HG03060 (cell line): ENCODE measurements around the gene UBAC2.

ENCODE experiments used
- ATAC-seq: cut with Tn5 transposase; IDR thresholded peaks from one replicate; pipeline ENCODE4 v1.9.1; 2021; ENCODE audit warnings: low read depth, moderate number of reproducible peaks; ENCODE audit not compliant: unreplicated experiment

Gene UBAC2

GRCh38 chr13:99289674-99290337, 89.2 kb downstream of the UBAC2 start:
- no peak for ATAC-seq

GRCh38 chr13:99290894-99291293, 90.2 kb downstream of the UBAC2 start:
- no peak for ATAC-seq

DNA sequence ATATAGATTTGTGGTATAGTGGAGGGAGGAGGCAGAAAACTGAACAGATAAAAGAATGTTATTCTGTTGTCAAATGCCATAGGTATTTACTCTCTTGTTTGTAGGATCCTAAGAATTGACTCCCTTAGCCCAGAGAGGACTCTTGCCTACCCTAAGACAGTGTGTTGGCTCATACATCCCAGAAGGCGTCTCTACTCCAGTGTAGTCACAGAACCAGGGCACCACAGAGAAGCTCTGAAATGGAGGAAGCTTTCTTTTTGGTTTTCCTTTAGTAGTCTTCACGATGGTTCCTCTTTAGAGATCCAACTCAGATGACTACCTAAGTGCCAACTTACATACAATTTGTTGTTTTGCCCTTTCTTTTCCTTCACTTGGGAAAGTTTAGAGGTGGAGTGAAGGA, 92.5 kb downstream of the UBAC2 start:
- no peak for ATAC-seq

- ATAC-seq: no peak
Measured at GRCh38 chr13:99294198-99294597, 93.5 kb downstream of the UBAC2 start.

DNA sequence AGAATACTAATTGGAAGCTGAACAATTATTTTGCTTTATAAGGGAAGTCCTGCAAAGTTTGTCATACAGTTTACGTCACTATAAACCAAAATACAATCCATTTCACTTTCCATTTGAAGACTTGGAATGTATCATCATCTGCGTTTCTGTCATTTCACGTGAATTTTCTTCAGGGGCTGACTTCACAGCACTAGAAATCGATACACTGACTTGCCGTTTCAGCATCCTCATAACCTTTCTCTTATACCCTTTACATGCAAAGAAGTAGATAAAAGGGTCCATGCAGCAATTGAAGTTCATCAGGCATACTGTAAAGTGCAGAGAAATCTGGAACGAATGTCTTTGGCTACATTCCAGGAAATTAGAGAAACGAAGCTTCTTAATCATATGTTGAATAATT, 94.3 kb downstream of the UBAC2 start:
- ATAC-seq: no peak

DNA sequence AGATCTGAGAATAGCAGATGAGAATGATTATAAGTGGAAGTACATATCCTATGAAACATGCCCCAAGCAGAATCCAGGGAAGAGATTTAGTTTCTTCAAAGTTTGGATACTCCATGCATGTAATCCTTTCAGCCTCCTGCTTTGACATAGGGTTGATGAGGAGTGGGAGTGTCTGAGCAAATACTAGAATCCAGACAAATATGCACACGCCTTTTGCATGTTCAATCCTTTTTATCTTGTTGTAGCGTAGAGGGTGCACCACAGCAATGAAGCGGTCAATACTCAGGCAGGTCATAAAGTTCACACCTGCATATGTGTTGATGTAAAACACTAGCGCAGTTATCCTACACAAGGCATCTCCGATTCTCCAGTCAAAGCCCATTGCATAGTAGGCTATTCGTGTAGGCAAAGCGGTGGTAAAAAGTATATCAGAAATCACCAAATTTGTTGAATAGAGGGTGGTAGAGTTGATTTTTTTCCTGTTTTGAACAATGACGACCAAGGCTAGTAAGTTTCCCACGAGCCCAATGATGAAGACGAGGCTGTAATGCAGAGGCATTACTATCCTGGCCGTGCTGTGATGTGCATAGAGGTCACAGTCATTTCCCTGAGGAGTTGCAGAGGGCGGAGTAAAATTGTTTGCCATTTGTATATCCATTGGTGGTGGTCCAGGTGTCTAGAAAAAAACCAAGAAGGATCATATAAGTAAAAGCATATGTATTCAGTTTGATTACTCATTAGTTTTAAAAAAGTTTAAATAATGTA, 95.0 kb downstream of the UBAC2 start:
- ATAC-seq: no peak

GRCh38 chr13:99296398-99296797, 95.7 kb downstream of the UBAC2 start:
- ATAC-seq: peak; percentile 37

DNA sequence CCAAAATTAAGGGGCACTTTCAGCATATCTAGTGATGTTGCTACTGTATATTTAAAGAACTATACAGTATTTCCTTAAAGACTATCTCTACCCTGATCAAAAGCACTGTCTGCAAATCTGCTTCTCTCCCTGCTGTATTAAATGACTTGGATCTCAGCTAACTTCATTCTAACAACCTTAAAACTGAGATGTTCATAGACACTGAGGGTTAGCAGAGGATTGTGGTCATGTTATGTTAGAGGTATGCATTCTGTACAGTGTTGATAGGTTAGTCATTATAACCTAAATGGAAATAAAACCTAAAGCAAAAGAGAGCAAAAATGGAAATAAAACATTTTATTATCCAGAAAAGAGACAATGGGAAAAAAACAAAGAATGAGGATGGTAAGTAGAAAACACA, 96.7 kb downstream of the UBAC2 start:
- no peak for ATAC-seq

DNA sequence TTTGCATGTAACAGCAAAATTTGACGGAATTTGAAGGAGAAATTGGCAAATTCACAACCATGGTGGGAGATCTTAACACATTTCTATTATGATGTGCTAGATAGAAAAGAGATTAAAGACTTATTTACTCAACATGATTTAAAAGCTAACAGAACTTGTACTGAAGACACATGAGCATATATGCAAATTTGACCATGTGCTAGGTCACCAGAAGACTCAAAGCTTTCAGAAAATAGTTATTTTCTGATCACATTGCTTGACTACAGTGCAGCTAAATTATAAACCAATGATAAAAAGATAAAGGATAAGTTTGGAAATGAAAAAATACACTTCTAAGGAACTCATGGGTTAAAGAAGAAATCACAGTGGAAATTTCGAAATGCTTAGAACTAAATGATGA, 97.4 kb downstream of the UBAC2 start:
- no peak for ATAC-seq

DNA sequence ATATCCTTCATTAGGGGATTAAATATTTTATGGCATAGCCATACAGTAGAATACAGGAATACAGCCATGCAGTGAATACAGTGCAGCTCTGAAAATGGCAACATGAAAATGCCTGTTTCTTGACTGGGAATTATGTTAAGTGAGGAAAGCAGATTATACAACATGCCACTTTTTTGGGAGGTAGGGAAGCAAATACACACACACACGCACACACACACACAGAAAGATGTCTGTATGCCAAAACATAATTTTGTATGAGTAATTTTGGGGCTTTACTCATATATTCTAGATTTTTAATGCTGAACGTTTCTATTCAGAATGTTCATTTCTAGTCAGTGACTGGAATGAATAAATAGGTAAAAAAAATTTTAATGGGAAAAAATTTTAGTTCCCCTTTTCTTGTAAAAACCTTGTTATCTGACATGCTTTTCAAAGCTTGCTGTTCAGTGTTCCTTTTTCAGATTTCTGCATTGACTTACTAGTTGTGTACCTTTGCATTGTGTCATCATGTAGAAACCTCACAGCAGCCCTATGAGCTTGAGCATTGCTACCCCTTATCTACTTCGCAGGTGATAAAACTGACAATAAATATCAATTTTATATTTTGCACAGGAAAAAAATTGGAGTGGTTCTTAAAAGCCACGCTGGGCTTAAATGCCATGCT, 98.7 kb downstream of the UBAC2 start:
- ATAC-seq: no peak

- no peak for ATAC-seq
Measured at GRCh38 chr13:99299920-99300341, 99.3 kb downstream of the UBAC2 start.

DNA sequence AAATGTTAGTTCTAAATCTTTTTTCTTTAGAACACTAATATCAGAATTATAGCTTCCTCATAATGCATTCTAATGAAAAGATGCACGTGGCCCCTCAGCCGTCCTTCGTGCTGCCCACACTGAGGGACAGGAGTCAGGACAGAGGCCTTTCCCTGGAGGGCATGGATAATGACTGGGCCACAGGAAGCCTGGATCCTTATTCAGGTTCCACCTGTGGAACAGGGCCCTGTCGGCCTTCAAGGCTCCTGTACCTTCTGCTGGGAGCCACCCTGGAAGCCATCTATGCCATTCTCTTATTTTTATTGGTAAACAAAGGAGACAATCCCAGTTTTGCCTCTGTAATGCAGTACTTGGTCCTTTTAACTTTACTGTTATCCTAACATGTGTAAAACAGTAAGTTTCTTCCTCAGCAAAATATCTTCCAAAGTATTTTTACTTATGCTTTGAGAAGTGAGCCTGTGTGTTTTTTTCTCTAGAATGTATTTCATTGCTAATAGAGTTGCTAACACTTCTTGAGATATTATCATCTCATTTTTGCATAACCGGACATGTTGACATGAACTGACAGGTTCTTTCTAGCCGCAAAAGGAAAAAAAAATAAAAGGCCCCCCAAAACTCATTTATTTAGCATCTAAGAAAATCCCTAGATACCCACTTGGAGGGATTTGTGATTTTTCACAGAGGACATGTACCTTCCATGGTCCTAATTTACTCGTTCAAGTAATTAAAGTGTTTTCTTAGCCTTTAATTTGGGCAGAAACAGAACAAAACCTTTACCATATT, 100.6 kb downstream of the UBAC2 start:
- ATAC-seq: no peak

DNA sequence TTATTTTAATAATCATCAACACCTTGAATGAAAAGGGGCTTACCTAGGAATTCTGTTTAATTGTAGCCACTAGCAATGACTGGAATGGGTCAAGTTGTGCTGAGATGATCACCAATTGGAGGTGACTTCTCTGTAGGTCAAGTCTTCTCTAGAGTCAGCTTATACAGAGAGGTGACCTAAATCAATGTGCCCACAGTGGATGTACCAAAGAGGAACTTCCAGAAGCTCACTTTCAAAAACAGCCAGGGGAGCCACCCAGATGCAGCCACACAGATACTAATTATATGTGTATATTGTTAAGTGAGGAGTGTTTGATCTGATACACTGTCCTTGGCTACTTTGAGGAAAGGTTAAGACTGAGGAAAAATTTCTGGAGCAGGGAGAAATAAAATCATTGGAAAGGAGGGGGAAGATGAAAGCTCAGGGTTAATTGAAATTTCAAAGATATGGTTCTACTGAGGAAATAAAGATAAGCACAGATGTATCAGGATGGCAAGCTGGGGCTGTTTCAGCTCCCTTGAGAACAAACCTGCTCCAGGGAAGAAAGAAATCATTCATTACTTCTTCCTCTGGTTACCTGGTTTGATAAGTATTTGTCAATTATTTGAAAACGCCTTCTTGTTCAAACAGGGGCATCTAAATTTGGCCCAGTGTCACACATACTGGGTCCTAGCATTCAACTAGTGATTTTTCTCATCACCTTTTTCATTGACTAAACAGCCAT, 101.4 kb downstream of the UBAC2 start:
- no peak for ATAC-seq

DNA sequence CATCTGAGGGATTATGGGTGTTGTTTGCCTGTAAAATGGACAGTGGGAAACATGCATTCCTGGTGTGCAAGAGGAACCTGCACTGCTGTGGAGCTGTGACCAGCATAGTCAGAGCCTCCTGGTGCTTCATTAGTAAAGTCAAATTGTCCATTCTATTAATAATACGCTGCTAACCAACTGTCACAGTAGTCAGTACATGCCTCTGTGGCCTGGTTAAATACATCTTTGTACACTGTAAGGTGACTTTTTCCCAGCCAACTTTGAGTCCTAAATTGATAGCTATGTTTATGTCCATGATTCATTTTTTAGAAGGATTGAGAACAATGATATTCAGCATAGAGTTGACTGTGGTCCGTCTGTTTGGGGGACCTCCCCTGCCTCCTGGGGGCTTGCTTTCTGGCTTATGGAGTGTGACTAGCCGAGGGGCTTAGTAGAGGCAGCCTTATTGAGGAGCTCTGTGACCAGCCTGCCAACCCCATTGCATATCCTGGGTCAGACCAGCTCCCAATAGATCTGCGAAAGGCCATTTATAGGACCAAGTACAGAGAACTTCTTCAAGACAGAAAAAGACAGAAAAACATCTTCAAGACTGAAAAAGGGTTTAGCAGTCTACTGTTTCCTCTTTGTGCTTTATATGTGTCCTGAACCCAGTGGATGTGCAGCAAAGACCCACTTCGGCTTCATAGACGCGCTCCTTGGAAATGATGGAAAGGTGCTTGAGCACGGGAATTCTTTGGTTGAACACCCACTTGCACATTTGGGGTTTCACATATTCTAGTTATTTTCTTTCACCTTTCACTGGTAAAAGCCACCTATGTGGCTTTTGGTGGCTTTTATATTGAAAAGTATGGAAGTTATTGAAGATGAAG, 102.2 kb downstream of the UBAC2 start:
- no peak for ATAC-seq

DNA sequence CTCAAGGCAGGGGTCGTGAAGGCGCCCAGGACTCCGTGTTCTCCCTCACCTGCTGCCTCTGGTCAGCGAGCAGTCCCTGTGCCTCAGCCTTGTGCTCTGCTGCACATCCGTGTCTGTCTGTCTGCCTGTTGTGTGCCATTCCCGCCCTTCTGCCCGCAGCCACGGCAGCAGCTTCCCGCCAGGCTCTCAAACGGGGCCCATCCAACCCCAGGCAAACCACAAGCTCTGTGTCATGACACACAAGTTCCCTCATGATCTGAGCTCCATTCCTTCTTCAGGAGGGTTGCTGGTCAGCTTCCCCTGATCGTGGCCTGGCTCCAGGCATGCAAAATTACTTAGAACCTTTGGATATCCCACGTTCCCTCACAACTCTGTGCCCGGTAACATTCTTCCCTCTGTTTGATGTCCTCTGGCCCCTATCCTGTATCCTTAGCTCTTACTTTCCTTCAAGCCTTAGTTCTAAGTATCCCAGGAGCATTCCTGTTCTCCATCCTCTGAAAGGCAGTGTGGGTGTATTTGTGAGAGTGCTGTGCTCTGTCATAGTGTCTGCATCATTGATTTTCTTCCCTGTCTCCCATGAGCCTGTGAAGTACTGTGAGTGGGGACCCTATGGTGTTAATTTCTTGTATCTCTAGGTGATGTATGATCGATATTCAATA, 103.3 kb downstream of the UBAC2 start:
- no peak for ATAC-seq

- no peak for ATAC-seq
Measured at GRCh38 chr13:99304541-99304940, 103.9 kb downstream of the UBAC2 start.

GRCh38 chr13:99305158-99305557, 104.5 kb downstream of the UBAC2 start:
- no peak for ATAC-seq

DNA sequence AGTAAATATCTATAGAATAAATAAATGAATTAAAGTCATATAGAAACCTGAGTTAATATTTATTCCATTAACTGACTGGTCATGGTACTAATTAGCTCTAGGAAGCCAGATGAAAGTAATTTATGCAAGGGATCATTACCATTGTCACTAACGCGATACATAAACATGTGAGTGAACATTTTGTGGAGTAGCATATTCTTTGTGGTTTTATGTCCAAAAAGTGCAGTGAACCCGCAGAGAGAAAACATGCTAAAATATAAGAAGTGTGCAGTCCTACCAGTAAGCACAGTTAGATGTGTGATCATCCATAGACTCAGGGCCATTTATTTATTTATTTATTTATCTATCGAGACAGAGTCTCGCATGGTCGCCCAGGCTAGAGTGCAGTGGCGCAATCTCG, 104.9 kb downstream of the UBAC2 start:
- no peak for ATAC-seq

DNA sequence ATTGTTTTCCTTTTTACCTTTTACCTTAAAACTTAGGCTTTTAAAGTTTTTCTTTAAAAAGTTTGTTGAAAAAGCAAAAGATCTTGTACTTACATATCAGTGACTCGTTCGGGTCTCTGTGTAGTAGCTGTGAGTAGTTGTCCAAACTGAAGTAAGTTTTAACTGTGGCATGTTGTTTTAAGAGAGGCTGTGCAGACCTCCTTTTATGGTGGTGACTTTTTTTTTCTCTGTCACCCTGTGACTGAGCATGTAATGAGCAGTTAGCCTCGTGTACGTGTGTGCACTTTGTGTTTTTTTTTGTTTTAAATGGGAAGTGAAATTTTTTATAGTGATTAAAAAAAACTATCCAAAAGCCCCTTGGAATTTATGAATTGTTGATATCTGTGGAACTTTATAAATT, 106.6 kb downstream of the UBAC2 start, which contains the start of gene GPR183:
Gene GPR183 (minus strand): TSS at position 153 of the 400 bp plus-strand sequence. CDS start 11,254 bp downstream, outside the sequence.
- peak; percentile 40 for ATAC-seq
